KOPT-K1 (cell line): ENCODE data around the gene DUSP28.
"Not testable (repeated sequence)": the region's sequence is repeated elsewhere in the genome, so short reads cannot be mapped to it uniquely, and the experiment has no call there.

ENCODE experiments used
- H3K27ac ChIP-seq: fragments of 200-600 bp; sonication (generic); 2 replicates; pipeline ENCODE4 v1.5.1; 2016; ENCODE audit warnings: antibody characterized with exemption, mild to moderate bottlenecking, low read depth, low read length; ENCODE audit not compliant: poor library complexity, severe bottlenecking
- H3K36me3 ChIP-seq: fragments of 200-600 bp; sonication (generic); 2 replicates; pipeline ENCODE4 v1.5.1; 2017; ENCODE audit warnings: antibody characterized with exemption, mild to moderate bottlenecking, low read length, moderate library complexity; ENCODE audit not compliant: insufficient read depth
- H3K9me3 ChIP-seq: fragments of 200-600 bp; sonication (generic); 2 replicates; pipeline ENCODE4 v1.5.1; 2017; ENCODE audit warnings: antibody characterized with exemption, low read length, mild to moderate bottlenecking; ENCODE audit not compliant: insufficient read depth, poor library complexity, severe bottlenecking

Gene DUSP28

GRCh38 chr2:240522406-240522805, 37.8 kb upstream of the DUSP28 start:
- Histone ChIP-seq H3K36me3 (peaks cover 83% of the 10 kb centered on the region), H3K27ac (no peak overlapping the region), H3K9me3 (peaks cover 55% of the 10 kb centered on the region)

- Histone ChIP-seq H3K36me3 (peaks cover 86% of the 10 kb centered on the region), H3K27ac (no peak overlapping the region), H3K9me3 (peaks cover 56% of the 10 kb centered on the region)
These were observed 36.5 kb upstream of the DUSP28 start for GRCh38 chr2:240523451-240524281.

- Histone ChIP-seq H3K9me3 (peaks cover 71% of the 10 kb centered on the region), H3K36me3 (peaks cover 86% of the 10 kb centered on the region), H3K27ac (no peak overlapping the region)
These were observed 35.0 kb upstream of the DUSP28 start for GRCh38 chr2:240524963-240525718.

GRCh38 chr2:240525802-240526201, 34.4 kb upstream of the DUSP28 start:
- Histone ChIP-seq H3K9me3 (peaks cover 77% of the 10 kb centered on the region), H3K36me3 (peaks cover 85% of the 10 kb centered on the region)

GRCh38 chr2:240526521-240526920, 33.6 kb upstream of the DUSP28 start:
- Histone ChIP-seq H3K9me3 (peaks cover 84% of the 10 kb centered on the region), H3K36me3 (peaks cover 91% of the 10 kb centered on the region), H3K27ac (no peak overlapping the region)

More at GRCh38 chr2:240525802-240526201, 34.4 kb upstream of the DUSP28 start:
- H3K27ac ChIP-seq, result no peak overlapping the region

- Histone ChIP-seq H3K27ac (no peak overlapping the region), H3K36me3 (peaks cover 91% of the 10 kb centered on the region), H3K9me3 (peaks cover 88% of the 10 kb centered on the region)
These were observed 32.9 kb upstream of the DUSP28 start for GRCh38 chr2:240527153-240527750.

- Histone ChIP-seq H3K9me3 (peaks cover 84% of the 10 kb centered on the region), H3K27ac (no peak overlapping the region), H3K36me3 (peaks cover 90% of the 10 kb centered on the region)
These were observed 31.6 kb upstream of the DUSP28 start for GRCh38 chr2:240528406-240529040.

- peaks cover 90% of the 10 kb centered on the region for H3K36me3 ChIP-seq
- no peak overlapping the region for H3K27ac ChIP-seq
- H3K9me3 ChIP-seq, result peaks cover 75% of the 10 kb centered on the region
These were observed 30.7 kb upstream of the DUSP28 start for GRCh38 chr2:240529344-240529999.

- Histone ChIP-seq H3K27ac (no peak overlapping the region), H3K9me3 (peaks cover 68% of the 10 kb centered on the region), H3K36me3 (peaks cover 90% of the 10 kb centered on the region)
These were observed 30.0 kb upstream of the DUSP28 start for GRCh38 chr2:240530181-240530580.

- Histone ChIP-seq H3K9me3 (peaks cover 59% of the 10 kb centered on the region), H3K36me3 (peaks cover 88% of the 10 kb centered on the region), H3K27ac (no peak overlapping the region)
These were observed 29.1 kb upstream of the DUSP28 start for GRCh38 chr2:240531038-240531437.

GRCh38 chr2:240532031-240532775, 28.0 kb upstream of the DUSP28 start:
- H3K36me3 ChIP-seq, result peaks cover 85% of the 10 kb centered on the region
- H3K9me3 ChIP-seq, result peaks cover 47% of the 10 kb centered on the region
- H3K27ac ChIP-seq, result no peak overlapping the region

- H3K9me3 ChIP-seq, result peaks cover 11% of the 10 kb centered on the region
- H3K36me3 ChIP-seq, result peaks cover 86% of the 10 kb centered on the region
These were observed 22.0 kb upstream of the DUSP28 start for GRCh38 chr2:240538031-240538780.

GRCh38 chr2:240539101-240539500, 21.1 kb upstream of the DUSP28 start:
- not testable (repeated sequence) for H3K27ac ChIP-seq
- peaks cover 79% of the 10 kb centered on the region for H3K36me3 ChIP-seq
- peaks cover 11% of the 10 kb centered on the region for H3K9me3 ChIP-seq

More at GRCh38 chr2:240538031-240538780, 22.0 kb upstream of the DUSP28 start:
- no peak overlapping the region for H3K27ac ChIP-seq
